HG02870 (cell line): ENCODE results near the gene B3GNT3.

Experiments used
- ATAC-seq: cut with Tn5 transposase; IDR thresholded peaks from one replicate; pipeline ENCODE4 v1.9.1; 2021; ENCODE audit warnings: mild to moderate bottlenecking, moderate library complexity; ENCODE audit not compliant: unreplicated experiment

Gene B3GNT3

GRCh38 chr19:17831419-17831888 lies 36.5 kb downstream of the B3GNT3 start:
- ATAC-seq = no peak

GRCh38 chr19:17832443-17833208 lies 37.7 kb downstream of the B3GNT3 start:
- ATAC-seq = no peak

- no peak for ATAC-seq
These were observed 39.6 kb downstream of the B3GNT3 start for GRCh38 chr19:17834350-17835181.

- no peak for ATAC-seq
These were observed 40.5 kb downstream of the B3GNT3 start for GRCh38 chr19:17835182-17836006.

GRCh38 chr19:17836530-17836929 lies 41.6 kb downstream of the B3GNT3 start:
- ATAC-seq = no peak

GRCh38 chr19:17837972-17838371 lies 43.0 kb downstream of the B3GNT3 start:
- no peak for ATAC-seq

GRCh38 chr19:17840019-17840418 lies 45.1 kb downstream of the B3GNT3 start:
- no peak for ATAC-seq

- no peak for ATAC-seq
These were observed 46.5 kb downstream of the B3GNT3 start for GRCh38 chr19:17841371-17841809.

GRCh38 chr19:17841810-17842662 lies 47.1 kb downstream of the B3GNT3 start:
- no peak for ATAC-seq

GRCh38 chr19:17842663-17843291 lies 47.8 kb downstream of the B3GNT3 start:
- no peak for ATAC-seq

GRCh38 chr19:17843292-17843827 lies 48.4 kb downstream of the B3GNT3 start:
- ATAC-seq = no peak

- ATAC-seq = no peak
These were observed 49.1 kb downstream of the B3GNT3 start for GRCh38 chr19:17843908-17844490.

- ATAC-seq = no peak
These were observed 51.2 kb downstream of the B3GNT3 start for GRCh38 chr19:17846146-17846545.

- no peak for ATAC-seq
These were observed 52.8 kb downstream of the B3GNT3 start, which contains the start of gene JAK3 for GRCh38 chr19:17847538-17848366. Gene JAK3 (minus strand): TSS chr19:17847982. CDS start chr19:17844417, 3,565 bp downstream.

- no peak for ATAC-seq
These were observed 53.8 kb downstream of the B3GNT3 start for GRCh38 chr19:17848595-17849292.

GRCh38 chr19:17854061-17854460 lies 59.1 kb downstream of the B3GNT3 start:
- no peak for ATAC-seq
